Activated naive CD8-positive, alpha-beta T cell (primary cell): ENCODE measurements around the gene DNAJC6.
"Not testable (repeated sequence)": the region's sequence is repeated elsewhere in the genome, so short reads cannot be mapped to it uniquely, and the experiment has no call there.

Experiments used
- H3K27ac Mint-ChIP-seq: one replicate; pipeline ENCODE4 v1.8.0; 2021; ENCODE audit warnings: mixed read lengths
- H3K27me3 Mint-ChIP-seq: one replicate; pipeline ENCODE4 v1.8.0; 2021; ENCODE audit warnings: mixed read lengths
- H3K36me3 Mint-ChIP-seq: one replicate; pipeline ENCODE4 v1.8.0; 2021; ENCODE audit warnings: mixed read lengths
- H3K4me1 Mint-ChIP-seq: one replicate; pipeline ENCODE4 v1.8.0; 2021; ENCODE audit warnings: low read depth, mixed read lengths
- H3K4me3 Mint-ChIP-seq: one replicate; pipeline ENCODE4 v1.8.0; 2021; ENCODE audit warnings: mild to moderate bottlenecking, mixed read lengths
- H3K9me3 Mint-ChIP-seq: one replicate; pipeline ENCODE4 v1.8.0; 2021; ENCODE audit warnings: low read depth, mixed read lengths

DNAJC6 gene

GRCh38 chr1:65278376-65279069, 30.8 kb upstream of the DNAJC6 start:
- Mint-ChIP-seq H3K36me3 (no peaks in the 10 kb centered on the region), H3K4me1 (no peaks in the 10 kb centered on the region), H3K27ac (no peak overlapping the region), H3K27me3 (peaks cover 13% of the 10 kb centered on the region), H3K9me3 (no peaks in the 10 kb centered on the region), H3K4me3 (no peak overlapping the region)

GRCh38 chr1:65279070-65279779, 30.1 kb upstream of the DNAJC6 start:
- Mint-ChIP-seq H3K9me3 (no peaks in the 10 kb centered on the region), H3K27ac (no peak overlapping the region), H3K4me1 (no peaks in the 10 kb centered on the region), H3K4me3 (no peak overlapping the region), H3K27me3 (peaks cover 13% of the 10 kb centered on the region), H3K36me3 (peaks cover 5% of the 10 kb centered on the region)

- Mint-ChIP-seq H3K27ac (no peak overlapping the region), H3K4me3 (no peak overlapping the region), H3K9me3 (no peaks in the 10 kb centered on the region), H3K27me3 (peaks cover 11% of the 10 kb centered on the region), H3K4me1 (no peaks in the 10 kb centered on the region), H3K36me3 (peaks cover 8% of the 10 kb centered on the region)
Observed at GRCh38 chr1:65281846-65282245, 27.5 kb upstream of the DNAJC6 start.

GRCh38 chr1:65284229-65284628, 25.1 kb upstream of the DNAJC6 start:
- Mint-ChIP-seq H3K27me3 (peaks cover 5% of the 10 kb centered on the region), H3K4me3 (no peak overlapping the region), H3K4me1 (no peaks in the 10 kb centered on the region), H3K9me3 (no peaks in the 10 kb centered on the region), H3K36me3 (peaks cover 8% of the 10 kb centered on the region), H3K27ac (no peak overlapping the region)

- Mint-ChIP-seq H3K9me3 (no peaks in the 10 kb centered on the region), H3K27me3 (peaks cover 2% of the 10 kb centered on the region), H3K4me3 (no peak overlapping the region), H3K4me1 (no peaks in the 10 kb centered on the region), H3K27ac (no peak overlapping the region), H3K36me3 (peaks cover 3% of the 10 kb centered on the region)
Observed at GRCh38 chr1:65289449-65289848, 19.9 kb upstream of the DNAJC6 start.

GRCh38 chr1:65291818-65292217, 17.5 kb upstream of the DNAJC6 start:
- H3K27ac Mint-ChIP-seq, H3K4me3 Mint-ChIP-seq, H3K9me3 Mint-ChIP-seq, H3K36me3 Mint-ChIP-seq, H3K27me3 Mint-ChIP-seq, H3K4me1 Mint-ChIP-seq: not testable (repeated sequence)

- no peaks in the 10 kb centered on the region for H3K9me3 Mint-ChIP-seq
- H3K36me3 Mint-ChIP-seq = peaks cover 4% of the 10 kb centered on the region
- H3K27ac Mint-ChIP-seq = no peak overlapping the region
- no peak overlapping the region for H3K4me3 Mint-ChIP-seq
- H3K4me1 Mint-ChIP-seq = no peaks in the 10 kb centered on the region
- peaks cover 5% of the 10 kb centered on the region for H3K27me3 Mint-ChIP-seq
Observed at GRCh38 chr1:65292861-65293593, 16.3 kb upstream of the DNAJC6 start.

GRCh38 chr1:65297706-65298105, 11.6 kb upstream of the DNAJC6 start:
- Mint-ChIP-seq H3K27ac (no peak overlapping the region), H3K4me3 (no peak overlapping the region), H3K9me3 (no peaks in the 10 kb centered on the region), H3K4me1 (no peaks in the 10 kb centered on the region), H3K27me3 (peaks cover 5% of the 10 kb centered on the region), H3K36me3 (peaks cover 4% of the 10 kb centered on the region)

GRCh38 chr1:65299328-65299727, 10.0 kb upstream of the DNAJC6 start:
- H3K4me3 Mint-ChIP-seq = no peak overlapping the region

GRCh38 chr1:65308781-65309303, 501 bp upstream of the DNAJC6 start:
- Mint-ChIP-seq H3K4me3 (peak overlapping the region; percentile 40), H3K9me3 (no peaks in the 10 kb centered on the region), H3K27ac (no peak overlapping the region), H3K4me1 (peaks cover 10% of the 10 kb centered on the region), H3K36me3 (peaks cover 9% of the 10 kb centered on the region), H3K27me3 (peaks cover 52% of the 10 kb centered on the region)

More at GRCh38 chr1:65299328-65299727, 10.0 kb upstream of the DNAJC6 start:
- H3K4me1 Mint-ChIP-seq = no peaks in the 10 kb centered on the region
- no peaks in the 10 kb centered on the region for H3K9me3 Mint-ChIP-seq
- H3K36me3 Mint-ChIP-seq = peaks cover 4% of the 10 kb centered on the region
- peaks cover 5% of the 10 kb centered on the region for H3K27me3 Mint-ChIP-seq
- no peak overlapping the region for H3K27ac Mint-ChIP-seq

GRCh38 chr1:65310078-65310587, 790 bp downstream of the DNAJC6 start:
- Mint-ChIP-seq H3K36me3 (peaks cover 9% of the 10 kb centered on the region), H3K9me3 (no peaks in the 10 kb centered on the region), H3K4me1 (peaks cover 10% of the 10 kb centered on the region), H3K4me3 (peak overlapping the region; percentile 32), H3K27me3 (peaks cover 52% of the 10 kb centered on the region), H3K27ac (no peak overlapping the region)

GRCh38 chr1:65311760-65312159, 2.4 kb downstream of the DNAJC6 start:
- no peaks in the 10 kb centered on the region for H3K9me3 Mint-ChIP-seq
- peaks cover 10% of the 10 kb centered on the region for H3K4me1 Mint-ChIP-seq
- peaks cover 47% of the 10 kb centered on the region for H3K27me3 Mint-ChIP-seq
- H3K36me3 Mint-ChIP-seq = peaks cover 9% of the 10 kb centered on the region
- no peak overlapping the region for H3K27ac Mint-ChIP-seq
- no peak overlapping the region for H3K4me3 Mint-ChIP-seq

GRCh38 chr1:65316233-65316632, 6.9 kb downstream of the DNAJC6 start:
- no peak overlapping the region for H3K4me3 Mint-ChIP-seq
- peaks cover 27% of the 10 kb centered on the region for H3K27me3 Mint-ChIP-seq
- no peaks in the 10 kb centered on the region for H3K4me1 Mint-ChIP-seq
- peaks cover 10% of the 10 kb centered on the region for H3K36me3 Mint-ChIP-seq
- H3K9me3 Mint-ChIP-seq = peaks cover 12% of the 10 kb centered on the region
- H3K27ac Mint-ChIP-seq = no peak overlapping the region

- Mint-ChIP-seq H3K27me3 (peaks cover 16% of the 10 kb centered on the region), H3K27ac (no peak overlapping the region), H3K4me1 (no peaks in the 10 kb centered on the region), H3K36me3 (peaks cover 11% of the 10 kb centered on the region), H3K4me3 (no peak overlapping the region), H3K9me3 (peaks cover 12% of the 10 kb centered on the region)
Observed at GRCh38 chr1:65317866-65318653, 8.7 kb downstream of the DNAJC6 start.
